ENCODE data around the gene CEP95. TPM values are rescaled to one million over a fixed set of nuclear protein-coding genes. Genes with fewer than 3 reads are reported as not detected.

The CEP95 gene
- total RNA-seq, 1 experiment from 2014 or later = 67.3 TPM

DNA sequence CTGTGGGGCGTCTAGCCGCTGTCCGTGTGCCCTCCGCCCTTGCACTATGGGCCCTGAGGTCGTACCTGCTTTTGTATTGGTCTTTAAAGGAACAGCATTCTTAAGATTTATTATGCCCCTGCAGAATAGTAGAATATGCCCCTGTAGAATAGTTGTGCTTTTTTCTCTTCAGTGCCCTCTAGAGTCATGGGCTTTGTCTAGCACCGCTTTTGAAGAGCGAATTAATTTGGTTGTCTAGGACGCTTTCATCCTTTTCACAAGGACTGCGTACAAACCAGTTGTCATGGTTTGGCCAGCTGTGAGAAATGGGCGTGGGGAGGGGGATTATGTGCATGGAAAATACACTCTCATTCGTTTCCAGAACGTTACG lies 621 bp downstream of the CEP95 start:
- Histone ChIP-seq H3K4me1 (ENCODE audit: insufficient read depth, low read length) (no peaks in the 10 kb centered on the region), H2BK15ac (ENCODE audit: low read depth, low read length) (no peak overlapping the region), H3K9ac (ENCODE audit: extremely low read depth, insufficient read length, low read length) (peak overlapping the region; percentile 89), H3T11ph (ENCODE audit: low read length) (no peak overlapping the region), H3K23me2 (ENCODE audit: insufficient read length, low read depth, low read length, poor library complexity, severe bottlenecking) (peaks cover 6% of the 10 kb centered on the region), H2BK5ac (ENCODE audit: insufficient read length, low read length) (no peak overlapping the region), H3K23ac (ENCODE audit: insufficient read length, low read depth, low read length) (no peak overlapping the region), H2AK5ac (ENCODE audit: insufficient read length, low read length) (no peak overlapping the region), H3K4ac (ENCODE audit: low read depth, low read length) (no peak overlapping the region), H4K20me1 (ENCODE audit: control insufficient read depth, insufficient read depth, insufficient read length) (no peaks in the 10 kb centered on the region), H2BK20ac (ENCODE audit: low read depth, low read length, poor library complexity, severe bottlenecking) (no peak overlapping the region), H4K8ac (replicated peaks; ENCODE audit: insufficient read length, low read depth, low read length) (no peak overlapping the region), H3K79me2 (ENCODE audit: insufficient read depth, low read length) (peaks cover 33% of the 10 kb centered on the region), H3K27me3 (ENCODE audit: insufficient read depth, low read length) (no peaks in the 10 kb centered on the region), H2BK12ac (ENCODE audit: insufficient read length, low read depth, low read length) (no peak overlapping the region), H3K9me3 (ENCODE audit: control insufficient read depth, low read depth, low read length) (no peaks in the 10 kb centered on the region), H3K56ac (ENCODE audit: insufficient read length, low read depth, low read length) (no peak overlapping the region), H3K14ac (ENCODE audit: insufficient read depth, low read length) (peak overlapping the region; percentile 93), H2BK120ac (ENCODE audit: low read depth, low read length, poor library complexity, severe bottlenecking) (no peak overlapping the region), H3K27ac (ENCODE audit: insufficient read length, low read depth, low read length) (peak overlapping the region; percentile 70), H3K18ac (ENCODE audit: insufficient read length, low read depth, low read length) (peak overlapping the region; percentile 94), H4K5ac (ENCODE audit: insufficient read length, low read depth, low read length) (peak overlapping the region; percentile 55), H3K4me2 (ENCODE audit: insufficient read depth, insufficient read length, low read length) (peak overlapping the region; percentile 82), H2AFZ (ENCODE audit: low read length) (no peak overlapping the region), H4K91ac (ENCODE audit: insufficient read length, low read depth, low read length) (peak overlapping the region; percentile 83), H3K79me1 (ENCODE audit: insufficient read depth, low read depth, low read length, poor library complexity, severe bottlenecking) (peaks cover 9% of the 10 kb centered on the region)
- H3K27ac Mint-ChIP-seq = peak overlapping the region; percentile 100
- DNase-seq = peak; percentile 35
- peaks cover 28 to 44% of the 10 kb centered on the region in 2 experiments for H3K4me1 Mint-ChIP-seq
- no CpG with 5 or more reads among the region's 13 CpGs for WGBS (ENCODE audit: extremely low coverage, insufficient read length, low lambda C conversion rate)
- peaks cover 10% of the 10 kb centered on the region; the same call in 1 of the 2 replicates for H3K27me3 Mint-ChIP-seq (ENCODE audit: low read depth)
- peaks cover 58 to 80% (median 71%) of the 10 kb centered on the region in 3 experiments for H3K36me3 Mint-ChIP-seq (ENCODE audit: insufficient read depth in 1 of 3, low read depth in 3 of 3)
- TF ChIP-seq, protein P1, sequence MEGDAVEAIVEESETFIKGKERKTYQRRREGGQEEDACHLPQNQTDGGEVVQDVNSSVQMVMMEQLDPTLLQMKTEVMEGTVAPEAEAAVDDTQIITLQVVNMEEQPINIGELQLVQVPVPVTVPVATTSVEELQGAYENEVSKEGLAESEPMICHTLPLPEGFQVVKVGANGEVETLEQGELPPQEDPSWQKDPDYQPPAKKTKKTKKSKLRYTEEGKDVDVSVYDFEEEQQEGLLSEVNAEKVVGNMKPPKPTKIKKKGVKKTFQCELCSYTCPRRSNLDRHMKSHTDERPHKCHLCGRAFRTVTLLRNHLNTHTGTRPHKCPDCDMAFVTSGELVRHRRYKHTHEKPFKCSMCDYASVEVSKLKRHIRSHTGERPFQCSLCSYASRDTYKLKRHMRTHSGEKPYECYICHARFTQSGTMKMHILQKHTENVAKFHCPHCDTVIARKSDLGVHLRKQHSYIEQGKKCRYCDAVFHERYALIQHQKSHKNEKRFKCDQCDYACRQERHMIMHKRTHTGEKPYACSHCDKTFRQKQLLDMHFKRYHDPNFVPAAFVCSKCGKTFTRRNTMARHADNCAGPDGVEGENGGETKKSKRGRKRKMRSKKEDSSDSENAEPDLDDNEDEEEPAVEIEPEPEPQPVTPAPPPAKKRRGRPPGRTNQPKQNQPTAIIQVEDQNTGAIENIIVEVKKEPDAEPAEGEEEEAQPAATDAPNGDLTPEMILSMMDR (conservative IDR thresholded peaks at IDR 0.05) = peak; percentile 40; the same call in 2 of the 3 replicates
- peak overlapping the region; percentile 98 to 100 for H3K4me3 Mint-ChIP-seq
- peaks cover 3 to 4% of the 10 kb centered on the region in 2 experiments; a peak in 3 of 5 replicates for H3K9me3 Mint-ChIP-seq

All from H9 (cell line).